ENCODE results near the gene ACAA2. TPM values are rescaled to one million over a fixed set of nuclear protein-coding genes. Genes with fewer than 3 reads are reported as not detected.

ACAA2 gene
- total RNA-seq, 1 experiment from 2014 or later: 50.8 TPM

DNA sequence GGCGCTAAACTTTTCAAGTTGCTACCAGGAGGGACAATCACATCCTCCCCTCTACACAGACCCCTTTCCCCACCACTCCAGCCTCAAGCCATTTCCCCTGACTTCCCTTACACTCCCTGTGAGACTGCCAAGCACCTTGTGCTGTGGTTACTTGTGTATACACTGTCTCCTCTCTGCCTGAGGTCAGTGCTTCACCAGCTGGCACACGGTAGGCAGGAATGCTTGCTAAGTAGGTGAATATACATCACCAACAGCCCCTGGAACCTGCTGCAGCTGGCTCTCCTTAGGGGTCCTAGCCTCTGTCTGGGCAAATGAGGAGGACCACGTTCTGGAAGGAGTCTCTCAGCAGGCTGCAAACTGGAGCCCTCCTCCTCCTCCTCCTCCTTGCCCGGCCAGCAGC lies 38.3 kb upstream of the ACAA2 start:
- Histone ChIP-seq H3K27me3 (ENCODE audit: control insufficient read depth, insufficient read depth, low read length) (no peaks in the 10 kb centered on the region), H3K36me3 (ENCODE audit: control insufficient read depth, insufficient read depth, low read length) (no peaks in the 10 kb centered on the region), H3K27ac (ENCODE audit: low read length) (no peak overlapping the region), H3K4me1 (ENCODE audit: control insufficient read depth, insufficient read depth, low read length) (no peaks in the 10 kb centered on the region), H3K4me3 (ENCODE audit: low read depth in 2 of 2, low read length in 2 of 2) (no peak overlapping the region), H3K9me3 (ENCODE audit: control insufficient read depth, insufficient read depth, low read depth, low read length) (no peaks in the 10 kb centered on the region)
- BruUV-seq (replicated peaks): no TSS peak
- TF ChIP-seq TCF7L2 (IDR thresholded peaks at IDR 0.05; ENCODE audit: low read depth, low read length) (no peak), POLR2AphosphoS5 (IDR thresholded peaks at IDR 0.05; ENCODE audit: low read depth, low read length) (no peak), SIN3A (IDR thresholded peaks at IDR 0.05; ENCODE audit: borderline replicate concordance, insufficient read depth, low read depth, low read length) (no peak)
- TF ChIP-seq, protein P1, sequence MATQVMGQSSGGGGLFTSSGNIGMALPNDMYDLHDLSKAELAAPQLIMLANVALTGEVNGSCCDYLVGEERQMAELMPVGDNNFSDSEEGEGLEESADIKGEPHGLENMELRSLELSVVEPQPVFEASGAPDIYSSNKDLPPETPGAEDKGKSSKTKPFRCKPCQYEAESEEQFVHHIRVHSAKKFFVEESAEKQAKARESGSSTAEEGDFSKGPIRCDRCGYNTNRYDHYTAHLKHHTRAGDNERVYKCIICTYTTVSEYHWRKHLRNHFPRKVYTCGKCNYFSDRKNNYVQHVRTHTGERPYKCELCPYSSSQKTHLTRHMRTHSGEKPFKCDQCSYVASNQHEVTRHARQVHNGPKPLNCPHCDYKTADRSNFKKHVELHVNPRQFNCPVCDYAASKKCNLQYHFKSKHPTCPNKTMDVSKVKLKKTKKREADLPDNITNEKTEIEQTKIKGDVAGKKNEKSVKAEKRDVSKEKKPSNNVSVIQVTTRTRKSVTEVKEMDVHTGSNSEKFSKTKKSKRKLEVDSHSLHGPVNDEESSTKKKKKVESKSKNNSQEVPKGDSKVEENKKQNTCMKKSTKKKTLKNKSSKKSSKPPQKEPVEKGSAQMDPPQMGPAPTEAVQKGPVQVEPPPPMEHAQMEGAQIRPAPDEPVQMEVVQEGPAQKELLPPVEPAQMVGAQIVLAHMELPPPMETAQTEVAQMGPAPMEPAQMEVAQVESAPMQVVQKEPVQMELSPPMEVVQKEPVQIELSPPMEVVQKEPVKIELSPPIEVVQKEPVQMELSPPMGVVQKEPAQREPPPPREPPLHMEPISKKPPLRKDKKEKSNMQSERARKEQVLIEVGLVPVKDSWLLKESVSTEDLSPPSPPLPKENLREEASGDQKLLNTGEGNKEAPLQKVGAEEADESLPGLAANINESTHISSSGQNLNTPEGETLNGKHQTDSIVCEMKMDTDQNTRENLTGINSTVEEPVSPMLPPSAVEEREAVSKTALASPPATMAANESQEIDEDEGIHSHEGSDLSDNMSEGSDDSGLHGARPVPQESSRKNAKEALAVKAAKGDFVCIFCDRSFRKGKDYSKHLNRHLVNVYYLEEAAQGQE (IDR thresholded peaks at IDR 0.05; ENCODE audit: insufficient read depth in 1 of 2, low read depth in 2 of 2, low read length in 1 of 2): no peak
- TF ChIP-seq, protein P2, sequence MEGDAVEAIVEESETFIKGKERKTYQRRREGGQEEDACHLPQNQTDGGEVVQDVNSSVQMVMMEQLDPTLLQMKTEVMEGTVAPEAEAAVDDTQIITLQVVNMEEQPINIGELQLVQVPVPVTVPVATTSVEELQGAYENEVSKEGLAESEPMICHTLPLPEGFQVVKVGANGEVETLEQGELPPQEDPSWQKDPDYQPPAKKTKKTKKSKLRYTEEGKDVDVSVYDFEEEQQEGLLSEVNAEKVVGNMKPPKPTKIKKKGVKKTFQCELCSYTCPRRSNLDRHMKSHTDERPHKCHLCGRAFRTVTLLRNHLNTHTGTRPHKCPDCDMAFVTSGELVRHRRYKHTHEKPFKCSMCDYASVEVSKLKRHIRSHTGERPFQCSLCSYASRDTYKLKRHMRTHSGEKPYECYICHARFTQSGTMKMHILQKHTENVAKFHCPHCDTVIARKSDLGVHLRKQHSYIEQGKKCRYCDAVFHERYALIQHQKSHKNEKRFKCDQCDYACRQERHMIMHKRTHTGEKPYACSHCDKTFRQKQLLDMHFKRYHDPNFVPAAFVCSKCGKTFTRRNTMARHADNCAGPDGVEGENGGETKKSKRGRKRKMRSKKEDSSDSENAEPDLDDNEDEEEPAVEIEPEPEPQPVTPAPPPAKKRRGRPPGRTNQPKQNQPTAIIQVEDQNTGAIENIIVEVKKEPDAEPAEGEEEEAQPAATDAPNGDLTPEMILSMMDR (IDR thresholded peaks at IDR 0.05): no peak
- ATAC-seq (no peak), DNase-seq (ENCODE audit: low read depth, low spot score) (no peak)
- ChIA-PET CTCF (no interaction called here), POLR2A (no interaction called here)
- intact Hi-C loops (cut with micrococcal nuclease; ENCODE audit: unreplicated experiment): no loop called here
- in situ Hi-C loops (cut with HindIII; ENCODE audit: low pct_unique_long_range_greater_than_20kb, low sequenced_read_pairs): no loop called here

DNA sequence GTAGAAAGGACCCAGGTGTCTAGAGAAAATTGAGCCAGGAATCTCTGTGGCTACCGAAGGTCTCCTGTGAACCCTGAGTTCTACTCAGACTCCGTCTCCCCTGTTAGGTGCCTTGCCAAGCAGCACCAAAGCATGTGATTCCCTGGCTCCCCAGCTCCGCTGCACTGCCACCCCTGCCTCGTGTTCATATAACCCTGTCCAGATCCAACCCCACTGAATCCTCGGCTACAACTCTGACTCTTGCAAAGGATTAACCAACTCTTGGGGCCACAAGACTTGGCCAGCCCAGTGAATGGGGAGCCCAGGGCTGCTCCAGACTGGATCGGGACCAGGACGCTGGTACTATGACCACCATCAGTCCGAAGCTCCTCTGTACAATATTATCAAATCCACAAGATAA lies 37.3 kb upstream of the ACAA2 start:
- intact Hi-C loops (cut with micrococcal nuclease; ENCODE audit: unreplicated experiment): no loop called here
- TF ChIP-seq SIN3A (IDR thresholded peaks at IDR 0.05; ENCODE audit: borderline replicate concordance, insufficient read depth, low read depth, low read length) (no peak), POLR2AphosphoS5 (IDR thresholded peaks at IDR 0.05; ENCODE audit: low read depth, low read length) (no peak), TCF7L2 (IDR thresholded peaks at IDR 0.05; ENCODE audit: low read depth, low read length) (no peak)
- TF ChIP-seq, protein P2 (IDR thresholded peaks at IDR 0.05): no peak
- TF ChIP-seq, protein P1 (IDR thresholded peaks at IDR 0.05; ENCODE audit: insufficient read depth in 1 of 2, low read depth in 2 of 2, low read length in 1 of 2): no peak

More for the DNA sequence above, 37.3 kb upstream of the ACAA2 start:
- Histone ChIP-seq H3K9me3 (ENCODE audit: control insufficient read depth, insufficient read depth, low read depth, low read length) (no peaks in the 10 kb centered on the region), H3K4me1 (ENCODE audit: control insufficient read depth, insufficient read depth, low read length) (no peaks in the 10 kb centered on the region), H3K4me3 (ENCODE audit: low read depth in 2 of 2, low read length in 2 of 2) (no peak overlapping the region), H3K36me3 (ENCODE audit: control insufficient read depth, insufficient read depth, low read length) (no peaks in the 10 kb centered on the region), H3K27me3 (ENCODE audit: control insufficient read depth, insufficient read depth, low read length) (no peaks in the 10 kb centered on the region), H3K27ac (ENCODE audit: low read length) (no peak overlapping the region)
- BruUV-seq (replicated peaks): no TSS peak
- ATAC-seq (no peak), DNase-seq (ENCODE audit: low read depth, low spot score) (no peak)
- CTCF ChIA-PET: no interaction called here
- in situ Hi-C loops (cut with HindIII; ENCODE audit: low pct_unique_long_range_greater_than_20kb, low sequenced_read_pairs): no loop called here
- POLR2A ChIA-PET: no interaction called here
